ES-I3 (cell line): Measurements from ENCODE around the gene ZNF275.
A peak's percentile ranks its signal among the peaks of the same experiment; 100 is the strongest.
"Not testable (repeated sequence)": the region's sequence is repeated elsewhere in the genome, so short reads cannot be mapped to it uniquely, and the experiment has no call there.

Source experiments
- H3K36me3 ChIP-seq: 2 replicates; pipeline ENCODE4 v1.6.1; 2013; ENCODE audit warnings: mild to moderate bottlenecking, low read length, control low read depth, moderate library complexity; ENCODE audit not compliant: insufficient read depth
- H3K4me1 ChIP-seq: 2 replicates; pipeline ENCODE4 v1.6.1; 2013; ENCODE audit warnings: mild to moderate bottlenecking, control low read depth, low read length; ENCODE audit not compliant: insufficient read depth
- H3K9ac ChIP-seq: 2 replicates; pipeline ENCODE4 v1.6.1; 2013; ENCODE audit warnings: low read depth, mild to moderate bottlenecking, low read length, moderate library complexity
- H3K9me3 ChIP-seq: 2 replicates; pipeline ENCODE4 v1.6.1; 2013; ENCODE audit warnings: mild to moderate bottlenecking, low read length, moderate library complexity; ENCODE audit not compliant: control insufficient read depth, insufficient read depth

ZNF275 gene

DNA sequence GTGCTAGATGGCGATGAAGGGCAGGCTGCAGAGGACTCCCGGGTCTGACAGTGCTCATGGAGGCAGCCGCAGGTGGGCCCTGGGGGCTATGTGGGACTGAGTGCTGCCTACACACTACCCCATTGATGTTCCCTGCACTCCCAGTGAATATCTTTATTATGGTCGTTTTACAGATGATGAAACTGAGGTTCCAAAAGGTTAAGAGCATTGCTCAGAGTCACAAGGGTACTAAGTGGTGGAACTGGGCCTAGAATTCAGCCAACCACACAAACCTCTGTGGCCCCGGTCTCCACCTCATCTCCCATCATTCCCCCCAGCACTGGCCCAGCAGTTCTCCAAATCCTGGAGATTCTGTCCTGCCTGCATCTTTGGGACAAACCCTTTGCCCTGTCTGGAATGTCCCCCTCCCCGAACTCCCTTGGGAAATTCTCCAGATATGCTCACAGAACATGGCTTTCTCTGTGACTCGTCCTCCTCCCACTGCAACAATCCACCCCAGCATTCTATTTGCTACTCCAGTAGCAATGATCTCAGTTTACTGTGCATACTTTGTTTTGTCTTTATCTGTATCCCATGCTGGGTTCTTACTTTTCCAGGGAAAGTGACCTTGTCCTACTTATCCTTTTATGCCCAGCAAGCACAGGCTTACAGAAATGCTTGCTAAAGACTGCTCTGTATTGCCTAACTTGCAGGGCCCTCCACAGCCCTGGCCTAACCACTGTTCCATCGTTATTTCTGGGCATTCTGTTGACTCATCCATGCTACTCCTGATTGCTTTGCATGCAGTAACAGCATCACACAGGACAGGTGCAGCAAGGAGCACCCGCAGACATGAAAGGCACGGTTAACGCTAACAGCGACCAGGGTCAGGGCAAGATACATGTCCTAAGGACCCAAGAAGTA, 26.4 kb upstream of the ZNF275 start:
- H3K9ac ChIP-seq = no peak overlapping the region
- H3K9me3 ChIP-seq = no peaks in the 10 kb centered on the region
- no peaks in the 10 kb centered on the region for H3K36me3 ChIP-seq
- H3K4me1 ChIP-seq = no peaks in the 10 kb centered on the region

DNA sequence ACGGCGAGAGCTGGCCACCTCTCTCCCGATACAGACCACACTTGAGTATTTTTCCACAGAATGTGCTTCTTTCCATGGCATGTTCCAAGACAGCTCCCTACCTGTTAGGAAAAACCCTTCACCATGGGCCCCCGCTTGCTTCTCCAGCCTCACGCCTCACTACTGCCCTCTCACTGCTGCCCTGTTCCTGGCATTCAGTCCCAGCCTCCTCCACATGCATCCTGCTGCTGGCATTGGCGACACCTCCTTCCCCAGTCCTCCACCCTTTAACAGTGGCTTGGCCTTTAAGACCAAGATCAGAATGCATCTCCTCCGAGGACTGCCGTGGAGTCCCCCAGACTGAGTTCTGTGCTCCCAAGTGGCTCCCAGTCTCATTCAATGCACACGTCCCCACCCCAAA, 23.1 kb upstream of the ZNF275 start:
- no peaks in the 10 kb centered on the region for H3K9me3 ChIP-seq
- H3K4me1 ChIP-seq = no peaks in the 10 kb centered on the region
- no peak overlapping the region for H3K9ac ChIP-seq
- no peaks in the 10 kb centered on the region for H3K36me3 ChIP-seq

- no peaks in the 10 kb centered on the region for H3K9me3 ChIP-seq
- no peaks in the 10 kb centered on the region for H3K36me3 ChIP-seq
- no peak overlapping the region for H3K9ac ChIP-seq
- no peaks in the 10 kb centered on the region for H3K4me1 ChIP-seq
These were observed 21.9 kb upstream of the ZNF275 start for GRCh38 chrX:153312041-153312440.

GRCh38 chrX:153312842-153313241, 21.1 kb upstream of the ZNF275 start:
- no peak overlapping the region for H3K9ac ChIP-seq
- H3K36me3 ChIP-seq = no peaks in the 10 kb centered on the region
- no peaks in the 10 kb centered on the region for H3K9me3 ChIP-seq
- no peaks in the 10 kb centered on the region for H3K4me1 ChIP-seq

- H3K4me1 ChIP-seq = no peaks in the 10 kb centered on the region
- H3K9ac ChIP-seq = no peak overlapping the region
- no peaks in the 10 kb centered on the region for H3K36me3 ChIP-seq
- no peaks in the 10 kb centered on the region for H3K9me3 ChIP-seq
These were observed 16.6 kb upstream of the ZNF275 start for GRCh38 chrX:153317306-153317705.

DNA sequence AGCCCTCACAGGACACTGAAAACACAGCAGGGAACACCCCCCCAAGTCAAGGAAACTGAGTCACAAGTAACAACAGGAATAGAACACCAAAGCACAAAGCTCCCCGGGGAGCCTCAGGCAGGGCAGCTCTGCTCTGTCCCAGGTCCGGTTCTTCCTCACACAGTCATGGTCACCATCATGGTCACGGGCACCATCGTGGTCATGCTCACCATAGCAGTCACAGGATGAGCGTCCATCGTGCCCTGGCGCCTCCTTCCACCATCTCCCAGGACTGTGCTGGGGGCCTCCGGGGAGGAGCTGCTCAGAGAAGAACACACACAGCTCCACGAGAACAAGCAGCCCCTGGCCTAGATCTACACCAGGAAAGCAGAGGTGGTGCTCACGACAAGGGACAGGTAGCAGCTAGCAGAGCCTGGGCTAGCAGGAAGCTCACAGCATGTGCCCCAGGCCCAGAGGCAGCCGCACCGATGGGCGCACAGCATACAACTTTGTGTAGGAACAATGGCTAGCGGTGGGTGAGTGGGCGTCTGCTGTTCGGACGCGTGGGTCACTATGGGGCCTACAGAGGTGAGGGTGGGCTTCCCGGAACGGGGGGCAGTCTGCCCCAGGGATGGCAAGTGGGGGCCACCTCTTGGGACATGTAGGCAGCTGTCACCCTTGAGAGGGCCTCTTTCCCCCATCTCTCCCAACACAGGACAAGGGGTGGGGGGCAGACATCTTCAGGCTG, 15.8 kb upstream of the ZNF275 start:
- H3K36me3 ChIP-seq = no peaks in the 10 kb centered on the region
- no peaks in the 10 kb centered on the region for H3K9me3 ChIP-seq
- H3K4me1 ChIP-seq = no peaks in the 10 kb centered on the region
- H3K9ac ChIP-seq = no peak overlapping the region

DNA sequence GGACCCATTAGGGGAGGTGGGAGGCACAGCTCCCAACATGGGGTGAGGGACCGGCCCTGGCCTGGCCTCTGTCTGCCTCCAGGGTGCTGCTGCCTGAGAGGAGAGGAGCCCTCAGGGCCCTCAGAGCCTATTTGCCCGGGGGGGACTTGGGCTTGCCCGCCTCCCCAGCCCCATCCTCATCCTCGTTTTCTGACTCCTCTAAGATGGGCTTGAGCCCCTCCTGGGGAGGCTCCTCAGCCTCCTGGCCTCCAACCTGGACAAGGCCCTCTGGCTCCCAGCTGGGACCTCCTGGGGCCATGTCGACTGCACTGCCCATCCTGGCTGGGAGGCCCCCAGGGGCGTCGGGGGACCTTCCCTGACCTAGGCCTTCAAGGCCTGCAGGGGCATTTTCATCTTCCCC, 15.1 kb upstream of the ZNF275 start:
- H3K9ac ChIP-seq = no peak overlapping the region
- H3K36me3 ChIP-seq = no peaks in the 10 kb centered on the region
- H3K9me3 ChIP-seq = no peaks in the 10 kb centered on the region
- H3K4me1 ChIP-seq = no peaks in the 10 kb centered on the region

GRCh38 chrX:153319295-153320046, 14.5 kb upstream of the ZNF275 start:
- H3K9ac ChIP-seq = no peak overlapping the region

GRCh38 chrX:153320047-153320443, 13.9 kb upstream of the ZNF275 start:
- not testable (repeated sequence) for H3K4me1 ChIP-seq, H3K9ac ChIP-seq, H3K36me3 ChIP-seq, H3K9me3 ChIP-seq

More at GRCh38 chrX:153319295-153320046, 14.5 kb upstream of the ZNF275 start:
- Histone ChIP-seq H3K4me1 (no peaks in the 10 kb centered on the region), H3K9me3 (no peaks in the 10 kb centered on the region), H3K36me3 (no peaks in the 10 kb centered on the region)

DNA sequence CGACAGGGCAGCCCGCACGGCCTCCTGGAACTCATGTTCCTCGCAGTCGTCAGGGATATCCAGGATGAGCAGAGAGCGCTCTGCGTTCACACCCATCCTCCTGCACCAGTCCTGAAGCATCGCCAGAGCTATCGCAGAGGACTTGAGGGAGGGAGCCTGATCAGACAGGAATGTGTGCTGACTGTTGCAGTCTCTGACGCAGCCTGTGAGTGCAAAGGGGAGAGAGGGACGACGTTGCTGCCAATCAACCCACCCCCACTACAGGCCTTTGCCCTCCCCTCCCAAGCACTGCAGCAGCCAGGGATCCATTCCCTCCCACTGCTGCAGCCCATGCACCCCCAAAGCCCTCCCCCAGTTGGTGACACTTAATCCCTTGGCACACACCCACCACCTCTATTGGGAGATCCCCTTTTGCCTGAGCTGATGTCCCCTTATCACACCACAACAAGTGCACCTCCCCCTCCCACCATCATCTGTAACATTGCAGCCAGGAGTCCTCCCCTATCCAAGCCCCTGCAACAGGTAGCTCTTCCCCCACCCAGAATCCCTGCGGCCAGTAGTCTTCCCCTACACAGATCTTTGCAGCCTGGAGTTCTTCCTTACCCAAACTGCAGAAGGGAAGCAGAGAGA, 13.3 kb upstream of the ZNF275 start:
- Histone ChIP-seq H3K36me3 (no peaks in the 10 kb centered on the region), H3K9ac (no peak overlapping the region; the same call in 1 of the 2 replicates), H3K9me3 (no peaks in the 10 kb centered on the region), H3K4me1 (no peaks in the 10 kb centered on the region)

GRCh38 chrX:153321381-153322124, 12.4 kb upstream of the ZNF275 start, which contains the start of gene PNMA6F:
TSS of gene PNMA6F (minus strand) at chrX:153321767. CDS start at chrX:153320674, 1,093 bp downstream.
- H3K4me1 ChIP-seq = no peaks in the 10 kb centered on the region
- no peaks in the 10 kb centered on the region for H3K9me3 ChIP-seq
- no peaks in the 10 kb centered on the region for H3K36me3 ChIP-seq
- H3K9ac ChIP-seq = peak within 1 kb of the TSS; percentile 28; the same call in 1 of the 2 replicates

DNA sequence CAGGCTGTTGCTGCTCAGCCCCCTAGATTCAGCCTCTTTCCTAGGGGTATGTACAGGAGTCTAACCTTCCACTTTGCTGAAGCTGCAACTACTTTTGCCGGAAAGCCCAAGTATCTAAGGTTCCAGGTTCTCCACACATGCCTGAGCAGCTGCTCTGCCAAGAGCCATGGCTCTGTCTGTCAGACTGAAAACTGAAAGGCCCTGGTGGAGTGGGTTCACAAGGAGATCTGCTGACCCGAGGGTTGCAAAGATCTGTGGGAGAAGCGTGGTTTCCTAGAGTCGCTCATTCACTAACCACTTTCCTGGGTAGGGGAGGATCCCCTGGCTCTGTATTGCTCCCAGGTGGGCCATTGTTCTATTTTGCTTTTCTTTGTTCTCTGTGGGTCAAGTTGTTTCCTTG, 6.4 kb upstream of the ZNF275 start:
- Histone ChIP-seq H3K36me3 (no peaks in the 10 kb centered on the region), H3K9me3 (no peaks in the 10 kb centered on the region), H3K9ac (no peak overlapping the region), H3K4me1 (no peaks in the 10 kb centered on the region)

- H3K4me1 ChIP-seq = peaks cover 5% of the 10 kb centered on the region; the same call in 1 of the 2 replicates
- no peaks in the 10 kb centered on the region for H3K9me3 ChIP-seq
- H3K9ac ChIP-seq = peak overlapping the region; percentile 57; the same call in 1 of the 2 replicates
- 0 out of 2 replicates have a peak, but pooled peaks cover 4% of the 10 kb centered on the region for H3K36me3 ChIP-seq
These were observed 687 bp upstream of the ZNF275 start for GRCh38 chrX:153333266-153333665.
